NB4 (cell line): ENCODE results near the gene SMPD3.

ENCODE experiments used
- POLR2A ChIP-seq: IDR thresholded peaks from 2 replicates; pipeline ENCODE4 v1.6.1; 2011; ENCODE audit warnings: mild to moderate bottlenecking; ENCODE audit not compliant: insufficient read length; ENCODE audit errors: extremely low read depth
- TF ChIP-seq, protein P1 (sequence below): IDR thresholded peaks from one replicate; pipeline ENCODE4 v1.5.1; 2012; ENCODE audit warnings: low read depth, low read length

DNA sequence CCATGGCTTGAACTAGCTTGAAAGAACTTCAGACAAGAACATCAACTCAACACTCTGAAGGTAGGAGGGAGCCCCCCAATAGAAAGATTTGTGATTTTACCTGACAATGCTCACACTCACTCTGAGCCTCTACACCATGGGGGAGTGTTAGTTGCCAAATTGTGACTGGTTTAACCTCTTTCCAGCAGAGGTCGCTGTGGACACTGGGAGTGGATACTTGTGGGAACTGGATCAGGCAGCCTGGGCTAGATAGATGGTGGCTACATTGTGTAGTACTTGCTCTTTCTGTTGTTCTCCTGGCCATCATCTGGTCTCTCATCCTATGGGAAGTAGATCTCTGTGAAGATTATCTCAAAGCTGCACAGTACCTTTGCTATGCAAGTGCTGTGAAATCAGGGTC, 2.9 kb downstream of the SMPD3 start:
- no peak for TF ChIP-seq POLR2A
- TF ChIP-seq, protein P1, sequence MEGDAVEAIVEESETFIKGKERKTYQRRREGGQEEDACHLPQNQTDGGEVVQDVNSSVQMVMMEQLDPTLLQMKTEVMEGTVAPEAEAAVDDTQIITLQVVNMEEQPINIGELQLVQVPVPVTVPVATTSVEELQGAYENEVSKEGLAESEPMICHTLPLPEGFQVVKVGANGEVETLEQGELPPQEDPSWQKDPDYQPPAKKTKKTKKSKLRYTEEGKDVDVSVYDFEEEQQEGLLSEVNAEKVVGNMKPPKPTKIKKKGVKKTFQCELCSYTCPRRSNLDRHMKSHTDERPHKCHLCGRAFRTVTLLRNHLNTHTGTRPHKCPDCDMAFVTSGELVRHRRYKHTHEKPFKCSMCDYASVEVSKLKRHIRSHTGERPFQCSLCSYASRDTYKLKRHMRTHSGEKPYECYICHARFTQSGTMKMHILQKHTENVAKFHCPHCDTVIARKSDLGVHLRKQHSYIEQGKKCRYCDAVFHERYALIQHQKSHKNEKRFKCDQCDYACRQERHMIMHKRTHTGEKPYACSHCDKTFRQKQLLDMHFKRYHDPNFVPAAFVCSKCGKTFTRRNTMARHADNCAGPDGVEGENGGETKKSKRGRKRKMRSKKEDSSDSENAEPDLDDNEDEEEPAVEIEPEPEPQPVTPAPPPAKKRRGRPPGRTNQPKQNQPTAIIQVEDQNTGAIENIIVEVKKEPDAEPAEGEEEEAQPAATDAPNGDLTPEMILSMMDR, result peak; percentile 89
